GM23338 (cell line): ENCODE data around the gene OR13G1. TPM values are rescaled to one million over a fixed set of nuclear protein-coding genes. Genes with fewer than 3 reads are reported as not detected.

Source experiments
- ATAC-seq: fragments of 200-7000 bp; cut with Tn5 transposase; 3 replicates; pipeline ENCODE4 v1.9.1; 2020
- DNase-seq: peaks from one replicate; pipeline ENCODE4 v3.0.0-alpha.2; 2015; ENCODE audit warnings: low spot score
- H2AFZ ChIP-seq: fragments of 200-600 bp; sonication (generic); 2 replicates; pipeline ENCODE4 v1.8.0; 2016; ENCODE audit warnings: antibody characterized with exemption, mild to moderate bottlenecking, moderate library complexity
- H3F3A ChIP-seq: fragments of 200-600 bp; sonication (generic); replicated peaks from 2 replicates; pipeline ENCODE4 v1.8.0; 2017; ENCODE audit warnings: antibody characterized with exemption, mixed run types, low read depth
- H3K27ac ChIP-seq: fragments of 200-600 bp; sonication (generic); 2 replicates; pipeline ENCODE4 v1.6.1; 2016; ENCODE audit warnings: low read depth
- H3K27me3 ChIP-seq: fragments of 200-600 bp; sonication (generic); 2 replicates; pipeline ENCODE4 v1.8.0; 2016; ENCODE audit warnings: mild to moderate bottlenecking, mixed run types, moderate library complexity; ENCODE audit not compliant: insufficient read depth
- H3K36me3 ChIP-seq: fragments of 200-600 bp; sonication (generic); 2 replicates; pipeline ENCODE4 v1.8.0; 2016; ENCODE audit warnings: mild to moderate bottlenecking; ENCODE audit not compliant: insufficient read depth
- H3K4me1 ChIP-seq: fragments of 200-600 bp; sonication (generic); 2 replicates; pipeline ENCODE4 v1.8.0; 2016; ENCODE audit warnings: mild to moderate bottlenecking, moderate library complexity; ENCODE audit not compliant: insufficient read depth
- H3K4me2 ChIP-seq: fragments of 200-600 bp; sonication (generic); 2 replicates; pipeline ENCODE4 v1.7.1; 2017; ENCODE audit warnings: mixed run types
- H3K4me3 ChIP-seq: fragments of 200-600 bp; sonication (generic); 2 replicates; pipeline ENCODE4 v1.6.1; 2016; ENCODE audit warnings: mixed run types
- H3K79me2 ChIP-seq: fragments of 200-600 bp; sonication (generic); replicated peaks from 2 replicates; pipeline ENCODE4 v1.8.0; 2017; ENCODE audit warnings: mild to moderate bottlenecking; ENCODE audit not compliant: insufficient read depth
- H3K9me2 ChIP-seq: fragments of 200-600 bp; sonication (generic); 2 replicates; pipeline ENCODE4 v1.8.0; 2017; ENCODE audit not compliant: insufficient read depth
- H4K20me1 ChIP-seq: fragments of 200-600 bp; sonication (generic); replicated peaks from 2 replicates; pipeline ENCODE4 v1.8.0; 2017; ENCODE audit warnings: mild to moderate bottlenecking; ENCODE audit not compliant: insufficient read depth
- H3K27ac Mint-ChIP-seq: 2 replicates; pipeline ENCODE4 v1.8.0; 2020; ENCODE audit warnings: inconsistent platforms, mild to moderate bottlenecking, moderate library complexity, mixed read lengths
- H3K27me3 Mint-ChIP-seq: 3 replicates; pipeline ENCODE4 v1.8.0; 2022; ENCODE audit warnings: low read depth, mild to moderate bottlenecking, moderate library complexity, mixed read lengths, inconsistent platforms; ENCODE audit not compliant: insufficient read depth, poor library complexity
- H3K36me3 Mint-ChIP-seq: 3 replicates; pipeline ENCODE4 v1.8.0; 2021; ENCODE audit warnings: low read depth, mild to moderate bottlenecking, inconsistent platforms, moderate library complexity, mixed read lengths
- H3K4me1 Mint-ChIP-seq: 3 replicates; pipeline ENCODE4 v1.8.0; 2020; ENCODE audit warnings: mild to moderate bottlenecking, inconsistent platforms, mixed read lengths
- H3K4me3 Mint-ChIP-seq: 3 replicates; pipeline ENCODE4 v1.8.0; 2021; ENCODE audit warnings: moderate library complexity, mild to moderate bottlenecking, inconsistent platforms, mixed read lengths
- H3K9me3 Mint-ChIP-seq: 3 replicates; pipeline ENCODE4 v1.8.0; 2020; ENCODE audit warnings: moderate library complexity, mild to moderate bottlenecking, inconsistent platforms, mixed read lengths
- CREB1 ChIP-seq: fragments of 250-450 bp; sonication (Bioruptor Pico); IDR thresholded peaks from 2 replicates; pipeline ENCODE4 v1.5.0; 2020; ENCODE audit warnings: low read depth, mild to moderate bottlenecking, moderate library complexity
- ETS1 ChIP-seq: IDR thresholded peaks from 2 replicates; pipeline ENCODE4 v1.6.1; 2016; ENCODE audit warnings: antibody characterized with exemption
- EZH2 ChIP-seq: fragments of 200-600 bp; sonication (generic); IDR thresholded peaks from one replicate; pipeline ENCODE4 v1.8.0; 2017; ENCODE audit warnings: antibody characterized with exemption, mild to moderate bottlenecking, low read depth; ENCODE audit not compliant: unreplicated experiment
- EZH2phosphoT487 ChIP-seq: fragments of 200-600 bp; sonication (generic); IDR thresholded peaks from one replicate; pipeline ENCODE4 v1.8.1; 2018; ENCODE audit warnings: antibody characterized with exemption; ENCODE audit not compliant: unreplicated experiment
- NANOG ChIP-seq: IDR thresholded peaks from 2 replicates; pipeline ENCODE4 v1.6.1; 2016; ENCODE audit warnings: antibody characterized with exemption, borderline replicate concordance
- POLR2AphosphoS5 ChIP-seq: IDR thresholded peaks from 2 replicates; pipeline ENCODE4 v1.6.1; 2016; ENCODE audit warnings: antibody characterized with exemption, low read depth
- STAT1 ChIP-seq: IDR thresholded peaks from one replicate; pipeline ENCODE4 v1.6.1; 2016; ENCODE audit warnings: antibody characterized with exemption; ENCODE audit not compliant: unreplicated experiment
- ZNF114 ChIP-seq: fragments of 250-450 bp; sonication (Bioruptor Pico); IDR thresholded peaks from 2 replicates; pipeline ENCODE4 v1.5.0; 2020; ENCODE audit warnings: mild to moderate bottlenecking, moderate library complexity
- ZNF331 ChIP-seq: fragments of 250-450 bp; sonication (Bioruptor Pico); IDR thresholded peaks from 2 replicates; pipeline ENCODE4 v1.5.0; 2020; ENCODE audit warnings: low read depth, mild to moderate bottlenecking, moderate library complexity
- polyA plus RNA-seq: library from polyadenylated mRNA; unstranded; fragments of >200 nt; fragmentation: Nextera tagmentation; extraction: Ambion mirVana; gene quantifications from 2 replicates; pipeline ENCODE4 v1.2.1, GENCODE V29; 2016
- total RNA-seq: library from RNA; depleted of rRNA; stranded (reverse); fragments of >200 nt; shearing (Covaris generic); gene quantifications from 2 replicates; pipeline ENCODE4 v1.2.3, GENCODE V29; 2014
- TF ChIP-seq, protein P1 (sequence below): fragments of 250-450 bp; sonication (Bioruptor Pico); IDR thresholded peaks from 2 replicates; pipeline ENCODE4 v1.5.0; 2020; ENCODE audit warnings: mild to moderate bottlenecking, moderate library complexity
- TF ChIP-seq, protein P2 (sequence below), 2 experiments: fragments of 200-600 bp in 1 of 2; sonication (generic) in 1 of 2; conservative IDR thresholded peaks; 2 replicates each; pipeline versions ENCODE4 v1.5.1 to v1.6.1; 2016 to 2017; ENCODE audit warnings: antibody characterized with exemption in 2 of 2, low read depth in 2 of 2, mild to moderate bottlenecking in 2 of 2, moderate library complexity in 1 of 2

The OR13G1 gene
- total and polyA plus RNA-seq, 2 experiments from 2014 or later = not detected

- Histone ChIP-seq H3F3A (no peaks in the 10 kb centered on the region), H3K36me3 (no peaks in the 10 kb centered on the region), H3K9me2 (no peaks in the 10 kb centered on the region), H3K4me3 (no peak overlapping the region), H3K27me3 (no peaks in the 10 kb centered on the region), H3K4me1 (no peaks in the 10 kb centered on the region), H3K4me2 (no peak overlapping the region), H3K79me2 (no peaks in the 10 kb centered on the region), H3K27ac (no peak overlapping the region), H4K20me1 (no peaks in the 10 kb centered on the region), H2AFZ (no peak overlapping the region)
- no peak overlapping the region for H3K27ac Mint-ChIP-seq
- H3K9me3 Mint-ChIP-seq = peaks cover 55% of the 10 kb centered on the region
- H3K4me3 Mint-ChIP-seq = no peak overlapping the region
- no peaks in the 10 kb centered on the region for H3K4me1 Mint-ChIP-seq
- H3K36me3 Mint-ChIP-seq = no peaks in the 10 kb centered on the region
- no peak for TF ChIP-seq STAT1
- TF ChIP-seq ETS1 = no peak
- TF ChIP-seq ZNF331 = no peak
- TF ChIP-seq ZNF114 (CRISPR knock-in tag) = no peak
- ATAC-seq (no peak), DNase-seq (no peak)
- H3K27me3 Mint-ChIP-seq = no peaks in the 10 kb centered on the region
Observed at GRCh38 chr1:247721222-247721621, 41.7 kb upstream of the OR13G1 start.

DNA sequence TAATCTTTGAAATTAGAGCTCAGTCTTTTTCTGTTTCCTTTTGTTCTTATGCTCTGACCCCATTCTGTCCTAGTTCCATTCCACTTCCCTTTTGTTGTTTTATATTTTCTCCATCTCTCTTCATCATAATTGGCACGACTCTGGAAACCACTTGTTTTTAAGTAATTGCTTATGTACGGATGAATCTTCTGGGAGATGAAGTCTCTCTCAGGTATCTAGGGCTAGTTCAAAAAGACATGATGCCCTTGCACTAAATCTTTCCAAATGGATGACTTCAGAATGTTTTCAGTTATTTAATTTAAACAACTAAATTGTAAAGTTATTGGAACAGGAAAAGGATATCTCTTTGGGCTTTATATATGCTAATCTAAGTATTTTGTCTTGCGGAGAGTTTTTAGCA, 37.0 kb upstream of the OR13G1 start, which contains the start of gene OR6F1:
Gene OR6F1, minus strand, starts transcription at position 101 of the 400 bp plus-strand sequence. CDS start 3,891 bp downstream, outside the sequence.
- no peak within 1 kb of the TSS for H3K4me3 Mint-ChIP-seq
- Histone ChIP-seq H3K4me2 (no peak within 1 kb of the TSS), H3F3A (no peaks in the 10 kb centered on the region), H2AFZ (no peak within 1 kb of the TSS), H3K79me2 (no peaks in the 10 kb centered on the region), H3K4me1 (no peaks in the 10 kb centered on the region), H3K9me2 (no peaks in the 10 kb centered on the region), H3K36me3 (no peaks in the 10 kb centered on the region), H3K27me3 (no peaks in the 10 kb centered on the region), H3K4me3 (no peak within 1 kb of the TSS), H3K27ac (no peak within 1 kb of the TSS), H4K20me1 (no peaks in the 10 kb centered on the region)
- H3K27ac Mint-ChIP-seq = no peak within 1 kb of the TSS
- DNase-seq (no peak), ATAC-seq (no peak)
- peaks cover 3% of the 10 kb centered on the region; the same call in 1 of the 3 replicates for H3K36me3 Mint-ChIP-seq
- H3K9me3 Mint-ChIP-seq = peaks cover 58% of the 10 kb centered on the region
- no peaks in the 10 kb centered on the region for H3K27me3 Mint-ChIP-seq
- no peaks in the 10 kb centered on the region for H3K4me1 Mint-ChIP-seq
- TF ChIP-seq EZH2phosphoT487 (no peak), ZNF114 (CRISPR knock-in tag) (no peak), ZNF331 (no peak), EZH2 (no peak), NANOG (no peak), POLR2AphosphoS5 (no peak), STAT1 (no peak), CREB1 (CRISPR knock-in tag) (no peak)
- TF ChIP-seq, protein P1, sequence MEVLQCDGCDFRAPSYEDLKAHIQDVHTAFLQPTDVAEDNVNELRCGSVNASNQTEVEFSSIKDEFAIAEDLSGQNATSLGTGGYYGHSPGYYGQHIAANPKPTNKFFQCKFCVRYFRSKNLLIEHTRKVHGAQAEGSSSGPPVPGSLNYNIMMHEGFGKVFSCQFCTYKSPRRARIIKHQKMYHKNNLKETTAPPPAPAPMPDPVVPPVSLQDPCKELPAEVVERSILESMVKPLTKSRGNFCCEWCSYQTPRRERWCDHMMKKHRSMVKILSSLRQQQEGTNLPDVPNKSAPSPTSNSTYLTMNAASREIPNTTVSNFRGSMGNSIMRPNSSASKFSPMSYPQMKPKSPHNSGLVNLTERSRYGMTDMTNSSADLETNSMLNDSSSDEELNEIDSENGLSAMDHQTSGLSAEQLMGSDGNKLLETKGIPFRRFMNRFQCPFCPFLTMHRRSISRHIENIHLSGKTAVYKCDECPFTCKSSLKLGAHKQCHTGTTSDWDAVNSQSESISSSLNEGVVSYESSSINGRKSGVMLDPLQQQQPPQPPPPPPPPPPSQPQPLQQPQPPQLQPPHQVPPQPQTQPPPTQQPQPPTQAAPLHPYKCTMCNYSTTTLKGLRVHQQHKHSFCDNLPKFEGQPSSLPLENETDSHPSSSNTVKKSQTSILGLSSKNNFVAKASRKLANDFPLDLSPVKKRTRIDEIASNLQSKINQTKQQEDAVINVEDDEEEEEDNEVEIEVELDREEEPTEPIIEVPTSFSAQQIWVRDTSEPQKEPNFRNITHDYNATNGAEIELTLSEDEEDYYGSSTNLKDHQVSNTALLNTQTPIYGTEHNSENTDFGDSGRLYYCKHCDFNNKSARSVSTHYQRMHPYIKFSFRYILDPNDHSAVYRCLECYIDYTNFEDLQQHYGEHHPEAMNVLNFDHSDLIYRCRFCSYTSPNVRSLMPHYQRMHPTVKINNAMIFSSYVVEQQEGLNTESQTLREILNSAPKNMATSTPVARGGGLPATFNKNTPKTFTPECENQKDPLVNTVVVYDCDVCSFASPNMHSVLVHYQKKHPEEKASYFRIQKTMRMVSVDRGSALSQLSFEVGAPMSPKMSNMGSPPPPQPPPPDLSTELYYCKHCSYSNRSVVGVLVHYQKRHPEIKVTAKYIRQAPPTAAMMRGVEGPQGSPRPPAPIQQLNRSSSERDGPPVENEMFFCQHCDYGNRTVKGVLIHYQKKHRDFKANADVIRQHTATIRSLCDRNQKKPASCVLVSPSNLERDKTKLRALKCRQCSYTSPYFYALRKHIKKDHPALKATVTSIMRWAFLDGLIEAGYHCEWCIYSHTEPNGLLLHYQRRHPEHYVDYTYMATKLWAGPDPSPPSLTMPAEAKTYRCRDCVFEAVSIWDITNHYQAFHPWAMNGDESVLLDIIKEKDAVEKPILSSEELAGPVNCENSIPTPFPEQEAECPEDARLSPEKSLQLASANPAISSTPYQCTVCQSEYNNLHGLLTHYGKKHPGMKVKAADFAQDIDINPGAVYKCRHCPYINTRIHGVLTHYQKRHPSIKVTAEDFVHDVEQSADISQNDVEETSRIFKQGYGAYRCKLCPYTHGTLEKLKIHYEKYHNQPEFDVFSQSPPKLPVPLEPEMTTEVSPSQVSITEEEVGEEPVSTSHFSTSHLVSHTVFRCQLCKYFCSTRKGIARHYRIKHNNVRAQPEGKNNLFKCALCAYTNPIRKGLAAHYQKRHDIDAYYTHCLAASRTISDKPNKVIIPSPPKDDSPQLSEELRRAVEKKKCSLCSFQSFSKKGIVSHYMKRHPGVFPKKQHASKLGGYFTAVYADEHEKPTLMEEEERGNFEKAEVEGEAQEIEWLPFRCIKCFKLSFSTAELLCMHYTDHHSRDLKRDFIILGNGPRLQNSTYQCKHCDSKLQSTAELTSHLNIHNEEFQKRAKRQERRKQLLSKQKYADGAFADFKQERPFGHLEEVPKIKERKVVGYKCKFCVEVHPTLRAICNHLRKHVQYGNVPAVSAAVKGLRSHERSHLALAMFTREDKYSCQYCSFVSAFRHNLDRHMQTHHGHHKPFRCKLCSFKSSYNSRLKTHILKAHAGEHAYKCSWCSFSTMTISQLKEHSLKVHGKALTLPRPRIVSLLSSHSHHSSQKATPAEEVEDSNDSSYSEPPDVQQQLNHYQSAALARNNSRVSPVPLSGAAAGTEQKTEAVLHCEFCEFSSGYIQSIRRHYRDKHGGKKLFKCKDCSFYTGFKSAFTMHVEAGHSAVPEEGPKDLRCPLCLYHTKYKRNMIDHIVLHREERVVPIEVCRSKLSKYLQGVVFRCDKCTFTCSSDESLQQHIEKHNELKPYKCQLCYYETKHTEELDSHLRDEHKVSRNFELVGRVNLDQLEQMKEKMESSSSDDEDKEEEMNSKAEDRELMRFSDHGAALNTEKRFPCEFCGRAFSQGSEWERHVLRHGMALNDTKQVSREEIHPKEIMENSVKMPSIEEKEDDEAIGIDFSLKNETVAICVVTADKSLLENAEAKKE = no peak
- TF ChIP-seq, protein P2, sequence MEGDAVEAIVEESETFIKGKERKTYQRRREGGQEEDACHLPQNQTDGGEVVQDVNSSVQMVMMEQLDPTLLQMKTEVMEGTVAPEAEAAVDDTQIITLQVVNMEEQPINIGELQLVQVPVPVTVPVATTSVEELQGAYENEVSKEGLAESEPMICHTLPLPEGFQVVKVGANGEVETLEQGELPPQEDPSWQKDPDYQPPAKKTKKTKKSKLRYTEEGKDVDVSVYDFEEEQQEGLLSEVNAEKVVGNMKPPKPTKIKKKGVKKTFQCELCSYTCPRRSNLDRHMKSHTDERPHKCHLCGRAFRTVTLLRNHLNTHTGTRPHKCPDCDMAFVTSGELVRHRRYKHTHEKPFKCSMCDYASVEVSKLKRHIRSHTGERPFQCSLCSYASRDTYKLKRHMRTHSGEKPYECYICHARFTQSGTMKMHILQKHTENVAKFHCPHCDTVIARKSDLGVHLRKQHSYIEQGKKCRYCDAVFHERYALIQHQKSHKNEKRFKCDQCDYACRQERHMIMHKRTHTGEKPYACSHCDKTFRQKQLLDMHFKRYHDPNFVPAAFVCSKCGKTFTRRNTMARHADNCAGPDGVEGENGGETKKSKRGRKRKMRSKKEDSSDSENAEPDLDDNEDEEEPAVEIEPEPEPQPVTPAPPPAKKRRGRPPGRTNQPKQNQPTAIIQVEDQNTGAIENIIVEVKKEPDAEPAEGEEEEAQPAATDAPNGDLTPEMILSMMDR (conservative IDR thresholded peaks at IDR 0.05; ENCODE audit: low read depth in 2 of 2) = no peak
